PFSK-1 (cell line): ENCODE results near the gene TRAPPC3.

ENCODE experiments used
- POLR2AphosphoS5 ChIP-seq: IDR thresholded peaks from 2 replicates; pipeline ENCODE4 v1.6.1; 2012; ENCODE audit warnings: low read depth, mild to moderate bottlenecking, control low read depth, low read length, moderate library complexity
- SIN3A ChIP-seq: IDR thresholded peaks from 2 replicates; pipeline ENCODE4 v1.6.1; 2012; ENCODE audit warnings: mild to moderate bottlenecking, low read length, moderate library complexity, borderline replicate concordance; ENCODE audit not compliant: insufficient read depth

DNA sequence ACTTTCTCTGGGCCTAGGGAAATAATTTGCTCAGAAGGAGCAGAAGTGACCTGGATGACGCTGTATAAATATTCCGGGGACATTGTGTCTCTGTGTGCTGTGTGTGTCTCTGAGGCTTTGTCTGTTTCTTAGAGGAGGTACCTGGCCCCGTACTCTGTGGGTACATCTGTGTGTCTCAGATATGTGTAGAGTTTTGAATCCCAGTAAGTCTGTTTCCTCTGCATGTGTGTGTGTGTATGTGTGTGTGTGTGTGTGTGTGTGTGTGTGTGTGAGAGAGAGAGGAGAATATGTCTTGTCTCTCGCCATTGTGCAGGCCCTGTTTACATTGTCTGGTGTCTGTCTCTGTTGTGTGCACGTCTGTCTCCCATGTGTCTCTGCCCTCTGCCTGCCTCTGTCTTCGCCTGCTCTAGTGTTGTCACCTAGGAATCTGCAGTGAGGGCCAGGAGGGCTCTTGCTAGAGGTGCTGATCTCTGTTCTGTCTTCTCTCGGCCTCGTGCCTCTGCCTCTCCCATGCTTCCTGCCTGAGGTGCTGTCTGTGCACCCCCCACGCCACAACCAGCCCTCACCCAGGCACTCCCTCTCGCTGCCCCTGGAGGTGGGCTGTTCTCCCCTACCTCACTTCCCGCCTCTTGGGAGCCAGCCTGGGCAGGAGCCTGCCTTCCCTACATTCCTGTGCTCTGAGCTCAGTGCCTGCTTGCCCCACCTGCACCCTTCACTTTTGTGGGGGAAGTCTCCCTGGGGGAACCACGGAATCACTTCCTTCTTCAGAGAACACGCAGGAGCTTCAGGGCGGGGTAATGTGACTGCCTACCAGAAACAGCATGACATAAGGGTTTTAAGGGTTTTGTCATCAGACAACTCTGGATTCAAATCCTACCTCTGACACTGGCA, 12.6 kb upstream of the TRAPPC3 start:
- TF ChIP-seq POLR2AphosphoS5 (no peak), SIN3A (no peak)
